SK-N-SH (cell line): ENCODE measurements around the gene FGF8.

ENCODE experiments used
- EP300 ChIP-seq, 2 experiments: IDR thresholded peaks; 2 replicates each; pipeline versions ENCODE4 v1.4.0 to v1.6.1; 2012; ENCODE audit warnings: borderline replicate concordance in 1 of 2, low read depth in 1 of 2, low read length in 1 of 2
- RAD21 ChIP-seq: IDR thresholded peaks from 2 replicates; pipeline ENCODE4 v1.6.1; 2012; ENCODE audit warnings: mild to moderate bottlenecking, low read length
- REST ChIP-seq: IDR thresholded peaks from 2 replicates; pipeline ENCODE4 v1.6.1; 2012; ENCODE audit warnings: mild to moderate bottlenecking, low read depth, low read length, moderate library complexity
- TF ChIP-seq, protein P1 (sequence below): fragments of 200-600 bp; sonication (generic); IDR thresholded peaks from 2 replicates; pipeline ENCODE4 v1.6.1; 2017; ENCODE audit warnings: antibody characterized with exemption, mild to moderate bottlenecking, moderate library complexity
- TF ChIP-seq, protein P2 (sequence below): IDR thresholded peaks from 2 replicates; pipeline ENCODE4 v1.4.0; 2012; ENCODE audit warnings: low read depth, borderline replicate concordance

- TF ChIP-seq, protein P1, sequence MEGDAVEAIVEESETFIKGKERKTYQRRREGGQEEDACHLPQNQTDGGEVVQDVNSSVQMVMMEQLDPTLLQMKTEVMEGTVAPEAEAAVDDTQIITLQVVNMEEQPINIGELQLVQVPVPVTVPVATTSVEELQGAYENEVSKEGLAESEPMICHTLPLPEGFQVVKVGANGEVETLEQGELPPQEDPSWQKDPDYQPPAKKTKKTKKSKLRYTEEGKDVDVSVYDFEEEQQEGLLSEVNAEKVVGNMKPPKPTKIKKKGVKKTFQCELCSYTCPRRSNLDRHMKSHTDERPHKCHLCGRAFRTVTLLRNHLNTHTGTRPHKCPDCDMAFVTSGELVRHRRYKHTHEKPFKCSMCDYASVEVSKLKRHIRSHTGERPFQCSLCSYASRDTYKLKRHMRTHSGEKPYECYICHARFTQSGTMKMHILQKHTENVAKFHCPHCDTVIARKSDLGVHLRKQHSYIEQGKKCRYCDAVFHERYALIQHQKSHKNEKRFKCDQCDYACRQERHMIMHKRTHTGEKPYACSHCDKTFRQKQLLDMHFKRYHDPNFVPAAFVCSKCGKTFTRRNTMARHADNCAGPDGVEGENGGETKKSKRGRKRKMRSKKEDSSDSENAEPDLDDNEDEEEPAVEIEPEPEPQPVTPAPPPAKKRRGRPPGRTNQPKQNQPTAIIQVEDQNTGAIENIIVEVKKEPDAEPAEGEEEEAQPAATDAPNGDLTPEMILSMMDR: no peak
- TF ChIP-seq RAD21: no peak
- TF ChIP-seq, protein P2, sequence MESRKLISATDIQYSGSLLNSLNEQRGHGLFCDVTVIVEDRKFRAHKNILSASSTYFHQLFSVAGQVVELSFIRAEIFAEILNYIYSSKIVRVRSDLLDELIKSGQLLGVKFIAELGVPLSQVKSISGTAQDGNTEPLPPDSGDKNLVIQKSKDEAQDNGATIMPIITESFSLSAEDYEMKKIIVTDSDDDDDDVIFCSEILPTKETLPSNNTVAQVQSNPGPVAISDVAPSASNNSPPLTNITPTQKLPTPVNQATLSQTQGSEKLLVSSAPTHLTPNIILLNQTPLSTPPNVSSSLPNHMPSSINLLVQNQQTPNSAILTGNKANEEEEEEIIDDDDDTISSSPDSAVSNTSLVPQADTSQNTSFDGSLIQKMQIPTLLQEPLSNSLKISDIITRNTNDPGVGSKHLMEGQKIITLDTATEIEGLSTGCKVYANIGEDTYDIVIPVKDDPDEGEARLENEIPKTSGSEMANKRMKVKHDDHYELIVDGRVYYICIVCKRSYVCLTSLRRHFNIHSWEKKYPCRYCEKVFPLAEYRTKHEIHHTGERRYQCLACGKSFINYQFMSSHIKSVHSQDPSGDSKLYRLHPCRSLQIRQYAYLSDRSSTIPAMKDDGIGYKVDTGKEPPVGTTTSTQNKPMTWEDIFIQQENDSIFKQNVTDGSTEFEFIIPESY: no peak
- TF ChIP-seq REST: no peak
- TF ChIP-seq EP300 (IDR thresholded peaks at IDR 0.05; ENCODE audit: borderline replicate concordance in 1 of 2, low read depth in 1 of 2, low read length in 1 of 2): no peak
Measured at GRCh38 chr10:101778781-101779543, 3.0 kb upstream of the FGF8 start.
